Smooth muscle cell of the brain vasculature (primary cell): ENCODE measurements around the gene YTHDC2.

Source experiments
- DNase-seq: peaks from one replicate; pipeline ENCODE4 v3.0.0-alpha.2; 2012; ENCODE audit warnings: low read depth, low spot score

The YTHDC2 gene

DNA sequence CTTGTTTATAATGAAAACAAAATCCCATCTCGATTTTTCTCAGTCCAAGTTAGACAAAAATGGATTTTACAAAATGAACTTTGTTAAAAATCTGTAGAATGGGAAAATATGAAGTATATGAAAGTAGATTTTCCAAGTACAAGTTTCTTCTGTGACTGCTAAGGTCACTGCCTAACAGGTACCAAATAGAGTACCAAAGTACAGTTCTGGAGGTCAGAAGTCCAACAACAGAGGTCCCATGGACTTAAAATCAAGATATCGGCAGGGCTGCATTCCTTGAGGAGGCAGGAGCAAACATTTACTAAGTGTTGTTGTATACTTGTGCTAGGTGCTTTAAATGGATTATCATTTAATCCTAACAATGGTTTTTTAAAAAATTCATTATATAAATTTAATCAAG lies 5.9 kb downstream of the YTHDC2 start:
- DNase-seq, result no peak

DNA sequence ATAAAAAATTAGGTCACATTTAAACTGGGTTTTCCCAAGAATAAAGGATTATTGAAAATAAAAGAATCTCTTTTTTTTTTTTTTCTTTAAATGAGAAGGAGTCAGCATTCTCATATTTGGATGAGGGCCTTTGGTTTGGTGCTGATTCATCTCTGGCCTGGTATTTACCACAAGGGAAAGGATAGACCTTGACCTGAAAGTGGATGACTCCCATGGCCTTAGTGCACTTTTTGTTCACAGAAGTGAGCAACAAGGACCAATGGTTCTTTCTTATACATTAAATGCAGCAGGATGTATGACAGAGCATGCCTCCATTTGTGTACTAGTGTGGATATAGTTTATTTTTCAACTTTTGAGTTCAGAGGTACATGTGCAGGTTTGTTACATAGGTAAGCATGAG lies 6.9 kb downstream of the YTHDC2 start:
- no peak for DNase-seq

DNA sequence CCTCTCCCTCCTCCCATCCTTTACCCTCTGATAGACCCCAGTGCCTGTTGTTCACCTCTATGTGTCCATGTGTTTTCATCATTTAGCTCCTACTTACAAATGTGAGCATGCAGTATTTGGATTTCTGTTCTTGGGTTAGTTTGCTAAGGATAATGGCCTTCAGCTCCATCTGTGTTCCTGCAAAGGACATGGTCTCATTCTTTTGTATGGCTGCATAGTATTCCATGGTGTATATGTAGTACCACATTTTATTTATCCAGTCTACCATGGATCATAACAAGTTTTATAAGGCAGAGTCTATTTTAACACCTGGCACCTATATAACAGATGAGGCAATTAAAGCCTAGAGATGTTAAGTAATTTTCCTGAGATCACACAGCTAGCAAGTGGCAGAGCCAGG lies 7.4 kb downstream of the YTHDC2 start:
- DNase-seq, result no peak

DNA sequence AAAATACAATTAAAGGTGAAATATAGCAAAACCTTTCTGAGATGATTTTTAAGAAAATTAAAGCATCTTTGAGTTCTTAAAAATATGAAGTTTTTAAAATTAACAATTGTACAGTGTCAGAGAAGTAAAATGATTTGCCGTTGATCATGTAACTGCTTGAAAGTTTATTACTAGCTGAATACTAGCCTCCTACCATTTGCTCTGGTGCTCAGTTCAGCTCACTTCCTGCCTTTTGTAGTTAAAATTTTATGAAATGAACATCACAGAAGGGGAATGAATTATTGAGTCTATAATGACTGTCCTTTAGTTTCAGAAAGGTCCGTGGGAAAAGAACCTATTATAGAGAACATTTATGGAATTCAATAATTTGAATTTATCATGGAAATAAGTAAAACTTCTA lies 9.7 kb downstream of the YTHDC2 start:
- no peak for DNase-seq

DNA sequence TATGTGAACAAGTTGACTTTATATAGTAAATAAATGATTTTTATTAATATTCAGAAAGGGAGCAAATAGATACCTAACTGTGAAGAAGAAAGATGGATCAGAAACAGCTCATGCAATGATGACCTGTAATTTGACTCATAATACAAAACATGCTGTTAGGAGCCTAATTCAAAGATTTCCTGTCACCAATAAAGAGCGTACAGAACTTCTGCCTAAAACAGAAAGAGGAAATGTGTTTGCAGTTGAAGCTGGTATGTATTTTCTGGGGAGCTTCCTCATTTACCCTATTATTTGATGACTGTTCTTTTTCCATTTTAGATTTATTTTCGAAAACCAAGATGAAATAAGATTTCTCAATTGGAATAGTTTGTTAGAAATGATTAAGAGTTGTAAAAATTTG lies 11.4 kb downstream of the YTHDC2 start:
- no peak for DNase-seq

DNA sequence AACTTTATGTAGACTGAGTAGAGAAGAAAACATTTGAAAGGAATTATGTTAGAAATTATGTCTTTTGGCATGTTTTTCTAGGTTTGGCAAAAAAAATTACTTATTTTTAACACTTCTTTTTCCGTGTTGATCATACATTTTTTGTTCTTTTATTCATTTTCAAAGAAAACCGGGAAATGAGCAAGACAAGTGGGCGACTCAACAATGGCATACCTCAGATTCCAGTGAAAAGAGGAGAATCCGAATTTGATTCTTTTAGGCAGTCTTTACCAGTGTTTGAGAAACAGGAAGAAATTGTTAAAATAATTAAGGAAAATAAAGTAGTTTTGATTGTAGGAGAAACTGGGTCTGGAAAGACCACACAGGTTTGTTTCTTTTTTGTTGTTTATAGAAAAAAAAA lies 12.9 kb downstream of the YTHDC2 start:
- DNase-seq, result no peak

DNA sequence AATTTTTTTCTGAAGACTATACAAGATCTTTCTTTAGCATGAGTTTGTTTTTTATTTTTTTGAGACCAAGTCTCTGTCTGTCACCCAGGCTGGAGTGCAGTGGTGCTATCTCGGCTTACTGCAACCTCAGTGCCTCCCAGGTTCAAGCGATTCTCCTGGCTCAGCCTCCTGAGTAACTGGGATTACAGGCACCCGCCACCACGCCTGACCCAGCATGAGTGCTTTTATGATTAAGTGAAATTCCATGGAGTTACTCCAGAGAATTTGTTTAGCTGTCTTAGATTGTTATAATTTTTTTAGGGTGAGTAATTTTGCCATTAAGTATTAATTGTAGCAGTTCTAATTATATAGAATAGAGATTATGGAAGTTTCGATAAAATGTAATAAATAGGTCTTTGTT lies 14.3 kb downstream of the YTHDC2 start:
- no peak for DNase-seq

DNA sequence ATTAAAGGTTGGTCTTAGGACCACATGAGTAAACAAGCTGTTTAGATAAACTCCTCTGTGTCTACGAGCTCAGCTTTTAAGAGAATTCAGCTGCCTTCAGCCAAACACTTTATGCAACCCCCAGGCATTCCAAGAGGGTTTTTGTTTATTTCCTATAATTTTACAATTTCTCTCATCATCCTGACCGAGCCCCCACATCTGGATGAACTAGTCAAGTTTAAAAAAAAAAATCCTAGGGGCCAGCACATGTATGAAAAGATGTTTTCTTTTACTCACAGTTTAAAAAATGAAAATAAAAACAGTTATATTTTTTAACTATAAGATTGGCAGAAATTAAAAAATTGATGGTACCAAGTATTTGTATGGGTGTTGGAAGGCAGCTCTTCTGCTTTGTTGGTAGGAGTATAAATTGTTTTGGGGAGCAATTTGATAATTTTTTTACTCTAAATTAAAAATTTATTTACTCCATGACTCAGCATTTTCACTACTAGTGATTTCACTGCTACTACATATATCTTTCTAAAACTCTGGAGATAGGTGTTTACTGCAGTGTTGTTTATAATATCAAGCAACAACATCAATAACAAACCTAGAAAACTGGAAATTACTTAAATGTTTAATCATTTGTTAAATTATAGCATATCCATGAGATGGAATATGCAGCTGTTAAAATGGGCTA lies 18.1 kb downstream of the YTHDC2 start:
- no peak for DNase-seq

DNA sequence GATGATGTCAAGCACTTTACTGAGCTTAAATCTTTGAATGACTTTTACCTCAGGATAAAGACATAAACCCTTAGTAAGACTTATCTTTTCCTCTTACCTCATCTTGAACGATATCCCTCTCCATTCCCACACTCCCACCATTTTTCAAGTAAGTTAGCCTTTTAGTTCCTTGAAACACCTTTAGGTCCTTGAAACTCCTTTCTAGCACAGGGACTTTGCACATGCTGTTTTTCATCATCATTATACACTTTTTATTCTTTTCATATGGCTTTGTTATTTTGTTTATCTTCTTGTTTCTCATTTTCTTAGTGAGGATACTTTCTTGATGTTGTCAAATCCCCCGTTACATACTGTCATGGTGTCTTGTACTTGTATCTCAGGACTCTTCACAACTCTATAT lies 24.8 kb downstream of the YTHDC2 start:
- DNase-seq, result no peak

DNA sequence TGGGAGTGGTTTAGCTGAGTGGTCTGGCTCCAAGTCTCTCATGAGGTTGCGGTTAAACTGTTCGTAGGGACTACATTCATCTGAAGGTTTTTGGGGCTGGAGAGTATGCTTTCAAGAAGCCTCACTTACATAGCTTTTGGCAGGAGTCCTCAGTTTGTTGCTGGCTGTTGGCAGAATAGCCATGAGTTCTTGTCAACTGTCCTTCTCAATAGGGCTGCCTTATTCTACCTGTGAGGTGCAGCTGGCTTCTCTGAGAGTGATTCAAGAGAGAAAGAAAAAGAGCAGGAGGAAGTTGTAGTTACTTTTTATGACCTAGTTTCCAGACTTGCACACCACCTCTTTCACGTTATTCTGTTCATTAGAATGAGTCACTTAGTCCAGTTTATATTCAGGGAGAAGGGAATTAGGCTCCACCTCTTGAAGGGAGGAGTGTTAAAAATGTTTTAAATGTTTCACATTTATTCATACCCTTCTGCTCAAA lies 33.2 kb downstream of the YTHDC2 start:
- no peak for DNase-seq

DNA sequence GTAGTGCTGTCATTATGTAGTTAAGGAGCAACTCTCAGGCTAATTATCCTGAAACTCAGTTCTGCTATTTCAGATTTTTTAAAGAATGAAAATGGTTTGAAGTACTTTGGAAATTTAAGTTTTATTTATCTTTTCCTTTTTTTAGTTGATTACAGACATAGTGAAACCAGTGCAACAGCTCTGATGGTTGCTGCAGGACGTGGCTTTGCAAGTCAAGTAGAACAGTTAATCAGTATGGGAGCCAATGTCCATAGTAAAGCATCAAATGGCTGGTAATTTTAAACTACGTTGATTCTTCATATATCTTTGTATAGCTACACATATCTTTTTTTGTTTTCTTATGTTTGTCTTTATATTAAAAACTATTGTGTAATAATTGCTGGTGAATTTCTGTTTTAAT lies 34.9 kb downstream of the YTHDC2 start:
- DNase-seq, result no peak

DNA sequence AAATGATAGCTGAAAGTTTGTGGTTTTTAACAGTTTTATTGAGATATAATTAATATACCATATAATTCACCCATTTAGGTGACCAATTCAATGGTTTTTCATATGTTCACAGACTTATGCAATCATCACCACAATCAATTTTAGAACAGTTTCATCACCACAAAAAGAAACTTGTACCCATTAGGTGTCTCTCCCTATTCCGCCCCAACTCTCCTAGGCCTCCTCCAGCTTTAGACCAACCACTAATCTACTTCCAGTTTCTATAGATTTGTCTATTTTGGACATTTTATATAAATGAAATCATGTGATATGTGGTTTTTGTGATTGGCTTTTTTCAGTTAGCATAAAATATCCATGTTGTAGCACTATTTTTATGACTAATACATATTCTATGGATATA lies 38.6 kb downstream of the YTHDC2 start:
- no peak for DNase-seq

DNA sequence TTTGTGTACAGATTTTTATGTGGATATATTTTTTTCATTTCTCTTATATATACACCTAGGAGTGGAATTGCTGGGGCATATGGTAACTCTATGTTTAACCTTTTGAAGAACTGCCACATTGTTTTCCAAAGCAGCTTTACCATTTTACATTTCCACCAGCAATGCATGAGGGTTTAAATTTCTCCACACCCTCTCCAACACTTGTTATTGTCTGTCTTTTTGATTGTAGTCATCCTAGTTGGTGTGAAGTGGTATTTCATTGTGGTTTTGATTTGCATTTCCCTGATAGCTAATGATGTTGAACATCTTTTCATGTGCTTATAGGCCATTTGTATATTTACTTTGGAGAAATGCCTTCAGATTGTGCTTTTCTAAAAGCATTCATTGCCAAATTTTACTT lies 39.1 kb downstream of the YTHDC2 start:
- DNase-seq, result no peak

DNA sequence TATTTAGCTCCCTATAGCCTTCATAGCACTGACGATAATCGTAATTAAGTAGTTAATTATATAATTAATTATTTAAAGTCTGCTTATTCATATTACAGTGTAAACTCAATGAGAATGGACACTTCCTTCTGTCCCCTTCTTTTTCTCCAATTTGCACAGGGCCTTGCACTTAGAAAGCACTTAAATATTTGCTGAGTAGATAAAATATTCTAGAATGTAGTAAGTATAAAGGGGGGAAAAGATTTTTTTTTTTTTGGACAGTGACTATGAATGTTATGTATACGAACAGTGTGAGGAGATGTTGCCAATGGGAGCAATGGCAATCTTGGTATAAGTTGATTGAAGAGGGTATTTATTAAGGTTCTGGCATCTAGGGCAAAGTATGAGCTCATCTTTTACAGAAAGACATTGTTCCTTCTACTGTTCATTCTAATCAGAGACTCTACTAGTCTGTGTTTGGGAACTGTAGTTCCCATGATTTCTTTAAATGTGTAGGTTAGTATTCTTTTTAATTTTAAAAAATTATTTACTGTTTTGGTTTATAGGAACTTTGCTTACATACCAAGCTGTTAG lies 49.4 kb downstream of the YTHDC2 start:
- DNase-seq, result no peak

DNA sequence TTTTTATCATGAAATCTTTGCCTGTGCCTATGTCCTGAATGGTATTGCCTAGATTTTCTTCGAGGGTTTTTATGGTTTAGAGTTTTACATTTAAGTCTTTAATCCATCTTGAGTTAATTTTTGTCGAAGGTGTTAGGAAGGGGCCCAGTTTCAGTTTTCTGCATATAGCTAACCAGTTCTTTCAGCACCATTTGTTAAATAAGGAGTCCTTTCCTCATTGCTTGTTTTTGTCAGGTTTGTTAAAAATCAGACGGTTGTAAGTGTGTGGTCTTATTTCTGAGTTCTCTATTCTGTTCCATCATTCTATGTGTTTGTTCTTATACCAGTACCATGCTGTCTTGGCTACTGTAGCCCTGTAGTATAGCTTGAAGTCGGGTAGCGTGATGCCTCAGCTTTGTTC lies 55.9 kb downstream of the YTHDC2 start:
- no peak for DNase-seq

DNA sequence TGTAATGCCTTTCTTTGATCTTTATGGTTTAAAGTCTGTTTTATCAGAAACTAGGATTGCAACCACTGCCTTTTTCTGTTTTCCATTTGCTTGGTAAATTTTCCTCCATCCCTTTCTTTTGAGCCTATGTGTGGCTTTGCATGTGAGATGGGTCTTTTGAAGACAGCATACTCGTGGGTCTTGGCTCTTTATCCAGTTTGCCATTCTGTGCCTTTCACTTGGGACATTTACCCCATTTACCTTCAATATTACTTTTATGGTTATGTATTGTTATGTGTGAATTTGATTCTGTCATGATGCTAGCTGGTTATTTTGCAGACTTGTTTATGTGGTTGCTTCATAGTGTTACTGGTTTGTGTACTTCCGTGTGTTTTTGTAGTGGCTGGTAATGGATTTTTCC lies 59.2 kb downstream of the YTHDC2 start:
- DNase-seq, result no peak

DNA sequence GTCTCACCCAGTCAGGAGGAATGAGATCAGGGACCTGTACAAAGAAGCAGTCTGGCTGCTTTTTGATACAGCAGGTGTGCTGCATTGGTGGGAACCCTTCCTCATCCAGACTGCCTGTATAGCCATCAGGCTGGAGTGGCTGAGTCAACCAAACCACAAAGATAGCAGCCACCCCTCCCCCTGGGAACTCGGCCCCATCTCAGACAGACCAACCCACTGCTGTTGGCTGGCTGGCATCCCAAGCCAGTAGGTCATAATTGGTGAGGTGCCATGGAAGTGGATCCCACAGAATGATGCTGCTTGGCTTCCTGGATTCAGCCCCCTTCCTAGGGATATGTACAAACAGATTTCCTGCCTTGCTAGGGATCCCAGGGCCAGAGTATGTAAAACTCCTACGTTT lies 60.9 kb downstream of the YTHDC2 start:
- DNase-seq, result no peak

DNA sequence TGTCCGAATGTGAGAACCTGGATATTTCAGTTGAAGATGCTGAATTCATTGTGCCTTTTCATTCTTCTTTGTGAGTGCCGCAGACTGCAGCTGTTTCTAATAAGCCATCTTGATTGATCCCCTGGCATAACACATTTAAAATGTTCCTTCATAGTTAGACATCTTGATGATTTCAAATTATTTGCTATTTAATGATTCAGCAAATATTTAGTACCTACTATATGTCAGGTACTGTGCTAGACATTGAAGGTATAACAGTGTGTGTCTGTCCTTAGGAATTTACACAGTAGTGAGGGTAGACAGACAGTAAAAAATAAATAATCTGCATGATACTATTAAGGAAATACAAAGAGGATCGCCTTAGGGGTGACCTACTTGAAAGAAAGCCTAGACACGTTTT lies 61.6 kb downstream of the YTHDC2 start:
- no peak for DNase-seq

DNA sequence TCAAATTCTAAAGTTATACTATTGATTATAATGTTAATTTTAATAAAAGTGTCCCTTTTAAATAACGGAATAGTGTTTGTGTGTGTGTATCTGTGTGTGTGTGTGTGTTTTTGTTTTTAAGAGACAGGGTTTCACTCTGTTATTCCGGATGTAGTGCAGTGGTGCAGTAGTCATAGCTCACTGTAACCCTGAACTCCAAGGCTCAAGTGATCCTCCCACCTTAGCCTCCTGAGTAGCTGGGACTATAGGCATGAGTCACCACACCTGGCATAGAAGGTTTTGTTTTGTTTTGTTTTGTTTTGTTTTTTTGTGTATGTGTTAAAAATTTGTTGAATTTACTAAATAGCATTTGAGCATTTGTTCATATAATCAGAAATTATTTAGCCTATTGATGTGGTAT lies 64.6 kb downstream of the YTHDC2 start:
- DNase-seq, result no peak

DNA sequence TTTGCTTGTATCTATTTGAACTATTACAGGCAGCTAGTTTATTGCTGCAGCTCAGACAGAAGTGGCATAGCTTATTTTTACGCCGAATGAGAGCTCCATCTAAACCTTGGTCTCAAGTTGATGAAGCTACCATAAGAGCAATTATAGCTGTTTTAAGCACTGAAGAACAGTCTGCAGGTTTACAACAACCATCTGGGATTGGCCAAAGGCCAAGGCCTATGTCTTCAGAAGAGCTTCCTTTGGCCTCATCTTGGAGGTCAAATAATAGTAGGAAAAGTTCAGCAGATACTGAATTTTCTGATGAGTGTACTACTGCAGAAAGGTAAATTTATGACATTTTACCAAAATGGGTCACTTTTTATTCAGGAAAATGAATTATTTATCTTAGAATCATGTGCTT lies 67.9 kb downstream of the YTHDC2 start:
- no peak for DNase-seq

DNA sequence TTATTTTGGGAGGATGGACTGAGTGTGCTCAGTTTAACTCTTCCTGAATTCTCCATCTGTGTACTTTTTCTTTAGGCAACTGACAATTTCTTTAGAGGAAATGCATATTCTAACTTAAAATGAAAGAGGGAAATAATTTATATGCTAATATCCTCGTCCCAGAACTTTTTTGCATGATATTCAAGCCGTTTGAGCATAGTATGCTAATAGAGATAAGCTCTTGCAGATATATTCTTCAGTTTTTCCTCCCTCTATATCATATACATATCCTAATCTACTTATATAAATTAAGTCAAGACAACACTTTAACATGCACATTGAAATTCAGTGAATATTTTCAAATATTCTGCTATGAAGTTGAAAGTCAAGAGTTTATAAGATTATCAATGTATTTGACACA lies 84.7 kb downstream of the YTHDC2 start:
- no peak for DNase-seq

DNA sequence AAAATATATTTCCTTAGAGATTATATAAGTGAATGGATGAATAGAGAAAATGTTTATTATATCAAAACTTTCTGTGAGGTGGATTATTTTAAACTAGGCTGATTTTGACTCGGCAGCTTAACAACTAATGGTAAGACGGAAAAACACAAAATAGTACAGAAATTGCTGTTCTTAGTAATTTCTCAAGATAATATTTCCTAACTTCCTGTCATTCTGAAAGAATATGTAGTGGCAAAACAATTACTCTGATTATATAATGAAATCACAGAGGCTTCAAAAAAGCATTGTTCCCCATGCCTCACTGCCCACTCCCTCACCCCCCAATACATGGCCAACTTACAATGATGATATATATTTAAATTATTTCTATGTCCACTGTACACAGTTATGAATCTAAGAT lies 85.4 kb downstream of the YTHDC2 start:
- no peak for DNase-seq

DNA sequence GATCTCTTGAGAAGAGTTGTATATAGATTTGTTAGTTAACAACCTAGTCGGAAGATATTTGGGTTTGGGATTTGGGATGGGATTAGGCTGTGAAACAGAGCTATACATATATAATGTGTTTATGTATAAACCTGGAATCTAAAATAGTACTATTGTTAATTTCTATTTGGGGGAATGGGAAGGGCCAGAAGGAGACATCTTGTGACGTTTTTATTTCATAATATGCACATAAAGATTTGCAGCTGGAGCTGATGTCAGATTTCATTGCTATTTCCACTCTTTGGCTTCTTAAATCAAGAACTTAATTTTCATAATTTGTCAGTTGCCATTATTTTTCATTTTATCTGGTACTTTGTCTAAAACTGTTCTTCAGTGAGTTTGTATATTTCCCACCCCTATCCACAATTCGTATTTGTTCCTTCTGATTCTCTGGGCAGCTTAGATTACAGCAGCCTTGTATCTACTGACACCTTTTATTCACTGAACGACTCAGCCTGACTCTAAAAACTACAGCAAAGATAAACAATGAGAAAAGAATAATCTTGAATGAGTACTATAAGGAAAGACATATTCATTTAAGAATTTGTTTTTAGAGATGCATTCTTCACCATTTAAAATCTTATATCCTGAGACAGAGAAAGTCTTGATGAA lies 86.9 kb downstream of the YTHDC2 start:
- no peak for DNase-seq
